Stimulated activated CD8-positive, alpha-beta memory T cell treated with anti-CD3 and anti-CD28 coated beads, Interleukin-2, amount 100 ng/mL, for 48 hours (primary cell): Measurements from ENCODE around the gene FAM13A.
"Not testable (repeated sequence)": the region's sequence is repeated elsewhere in the genome, so short reads cannot be mapped to it uniquely, and the experiment has no call there.

Experiments
- DNase-seq, 2 donors: peaks; one replicate each; pipeline ENCODE4 v3.0.0-alpha.2; 2020; ENCODE audit warnings: low read depth in 2 of 2

FAM13A gene

DNA sequence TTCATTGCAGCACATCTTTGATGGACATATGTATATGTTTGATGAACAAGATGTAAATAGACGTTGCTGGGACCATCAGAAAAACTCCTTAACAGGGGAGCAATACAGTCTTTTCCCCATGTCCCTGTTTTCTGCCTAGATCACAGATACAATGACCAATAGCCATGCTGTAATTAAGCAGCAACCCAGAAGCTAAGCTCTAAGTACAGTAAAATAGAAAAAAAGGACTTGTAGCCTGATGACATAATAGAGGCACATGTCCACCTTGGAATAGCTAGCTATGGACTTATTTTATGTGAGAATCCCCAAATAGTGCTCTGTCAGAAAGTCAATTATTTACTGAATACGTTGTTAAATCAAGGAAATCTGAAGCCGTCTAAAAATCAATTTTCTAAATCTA, 14.9 kb downstream of the FAM13A start:
- no peak for DNase-seq

DNA sequence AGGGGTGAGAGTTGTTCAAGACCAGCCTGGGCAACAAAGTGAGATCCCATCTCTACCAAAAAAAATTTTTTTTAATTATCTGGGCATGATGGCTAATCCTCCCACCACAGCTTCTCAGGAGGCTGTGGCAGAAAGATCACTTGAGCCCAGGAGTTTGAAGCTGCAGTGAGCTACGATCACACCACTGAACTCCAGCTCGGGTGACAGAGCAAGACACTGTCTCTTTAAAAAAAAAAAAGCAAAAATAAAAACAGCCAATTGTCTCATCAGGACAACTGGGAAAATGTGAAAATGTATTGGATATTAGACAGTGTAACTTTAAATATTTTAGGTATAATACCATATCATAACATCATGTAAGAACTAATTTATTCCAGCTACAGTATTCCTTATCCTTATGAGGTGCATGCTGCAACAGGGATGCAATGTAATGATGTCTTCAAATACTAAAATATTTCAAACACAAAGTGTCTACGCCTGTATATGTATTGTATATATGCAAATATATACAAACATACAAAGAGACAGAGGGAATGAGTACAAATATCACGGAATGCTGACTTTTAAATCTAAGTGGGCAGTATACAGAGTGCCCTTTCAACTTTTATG, 17.2 kb downstream of the FAM13A start:
- DNase-seq, result no peak

DNA sequence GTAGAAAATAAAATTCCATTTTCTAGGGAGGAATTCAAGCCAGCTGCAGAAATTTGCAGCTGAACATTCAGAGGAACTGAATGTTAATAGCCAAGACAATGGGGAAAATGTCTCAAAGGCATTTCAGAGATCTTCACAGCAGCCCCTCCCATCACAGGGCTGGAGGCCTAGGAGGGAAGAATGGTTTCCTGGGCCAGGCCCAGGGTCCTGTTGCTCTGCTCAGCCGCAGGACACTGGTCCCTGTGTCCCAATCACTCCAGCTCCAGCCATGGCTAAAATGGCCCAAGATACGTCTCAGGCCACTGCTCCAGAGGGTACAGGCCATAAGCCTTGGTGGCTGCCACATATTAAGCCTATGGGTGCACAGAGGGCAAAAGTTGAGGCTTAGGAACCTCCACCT, 20.4 kb downstream of the FAM13A start:
- DNase-seq, result no peak

DNA sequence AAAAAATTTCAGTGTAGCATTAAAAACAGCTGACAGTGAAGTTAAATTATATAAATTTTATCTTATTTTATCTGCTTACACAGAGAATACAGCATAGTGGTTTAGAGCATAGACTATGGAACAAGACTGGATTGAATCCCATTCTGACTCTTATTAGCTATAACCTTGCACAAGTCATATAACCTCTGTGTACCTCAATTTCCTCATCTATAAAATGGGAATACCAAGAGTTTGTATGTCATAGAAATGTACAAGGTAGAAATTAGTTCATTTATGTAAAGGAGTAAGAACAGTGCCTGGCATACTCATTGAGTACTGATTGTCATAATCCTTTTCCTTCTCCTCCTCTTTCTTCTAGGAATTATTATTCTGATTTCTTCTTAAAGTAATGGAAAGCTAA, 25.7 kb downstream of the FAM13A start:
- DNase-seq, result no peak

DNA sequence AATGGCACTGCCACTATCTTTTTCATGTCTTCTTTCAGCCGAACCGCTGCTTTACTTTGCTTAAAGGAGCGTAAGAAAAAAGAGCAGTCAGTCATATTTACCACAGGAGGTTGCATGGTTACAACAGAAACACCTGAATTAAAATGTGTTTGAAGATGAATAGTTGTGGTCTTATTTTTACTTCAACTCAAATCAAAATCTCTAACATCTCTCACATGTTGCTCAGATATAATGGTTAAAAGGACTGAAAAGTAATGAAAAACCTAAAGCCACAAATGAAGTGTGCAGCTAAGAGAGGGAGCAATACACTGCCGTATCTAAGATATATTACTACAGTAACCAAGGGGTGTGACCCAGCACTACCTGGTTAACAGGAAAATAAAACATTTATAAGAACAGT, 27.4 kb downstream of the FAM13A start:
- no peak for DNase-seq

DNA sequence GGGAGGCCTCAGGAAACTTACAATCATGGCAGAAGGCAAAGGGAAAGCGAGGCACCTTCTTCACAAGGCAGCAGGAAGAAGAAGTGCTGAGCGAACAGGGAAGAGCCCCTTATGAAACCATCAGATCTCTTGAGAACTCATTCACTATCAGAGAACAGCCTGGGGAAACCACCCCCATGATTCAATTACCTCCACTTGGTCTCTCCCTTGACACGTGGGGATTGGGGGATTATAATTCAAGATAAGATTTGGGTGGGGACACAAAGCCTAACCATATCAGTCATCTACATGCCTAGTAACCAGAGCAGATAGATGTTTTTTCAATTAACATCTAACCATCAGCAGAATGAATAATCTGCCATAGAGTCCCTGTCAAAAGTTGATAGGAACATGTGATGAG, 30.4 kb downstream of the FAM13A start:
- no peak for DNase-seq

DNA sequence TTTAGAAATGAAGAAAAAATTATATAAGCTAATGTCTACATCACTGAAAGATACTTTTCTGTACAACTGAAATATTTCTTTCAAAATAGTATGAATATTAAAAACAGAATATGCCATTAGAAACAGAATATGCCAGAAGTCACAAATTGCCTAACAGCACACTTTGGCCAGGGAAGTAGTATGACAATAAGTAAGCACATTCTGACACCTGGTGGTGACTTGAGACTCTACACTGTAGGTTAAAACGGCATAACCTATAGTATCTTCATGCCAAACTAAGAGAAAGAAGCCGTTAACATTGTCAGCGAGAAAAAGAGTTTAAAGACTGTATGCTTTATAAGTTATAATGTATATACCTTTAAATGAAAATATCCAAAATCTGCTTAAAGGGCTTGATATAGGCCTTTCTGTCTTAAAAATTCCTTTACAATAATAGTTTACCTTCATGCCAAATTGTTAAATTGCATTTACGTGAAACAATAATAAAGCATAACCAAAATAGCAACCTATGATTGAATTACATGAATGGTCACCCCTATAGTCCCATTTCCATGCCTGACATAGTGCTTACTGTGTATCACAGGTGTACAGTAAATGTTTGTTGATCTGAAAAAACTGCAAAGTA, 32.8 kb downstream of the FAM13A start:
- DNase-seq, result no peak

DNA sequence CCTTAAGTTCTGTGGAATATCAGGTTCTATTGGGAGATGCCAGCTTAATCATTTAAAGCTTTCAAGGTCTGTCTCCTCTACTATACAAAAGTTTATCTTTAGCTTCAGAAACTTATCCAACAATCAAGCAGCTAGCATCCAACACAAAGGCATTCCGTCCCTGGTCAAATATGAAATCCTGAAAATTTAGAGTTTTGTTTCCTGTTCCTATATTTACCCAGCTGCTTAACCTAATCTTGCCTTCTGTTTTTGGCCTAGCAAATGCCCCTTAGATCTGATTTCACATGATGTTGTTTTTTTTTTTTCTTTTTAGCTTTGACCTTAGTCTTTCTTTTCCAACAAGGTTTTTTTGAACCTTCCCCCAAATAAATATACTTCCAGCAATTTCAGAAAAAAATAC, 33.8 kb downstream of the FAM13A start:
- no peak for DNase-seq

DNA sequence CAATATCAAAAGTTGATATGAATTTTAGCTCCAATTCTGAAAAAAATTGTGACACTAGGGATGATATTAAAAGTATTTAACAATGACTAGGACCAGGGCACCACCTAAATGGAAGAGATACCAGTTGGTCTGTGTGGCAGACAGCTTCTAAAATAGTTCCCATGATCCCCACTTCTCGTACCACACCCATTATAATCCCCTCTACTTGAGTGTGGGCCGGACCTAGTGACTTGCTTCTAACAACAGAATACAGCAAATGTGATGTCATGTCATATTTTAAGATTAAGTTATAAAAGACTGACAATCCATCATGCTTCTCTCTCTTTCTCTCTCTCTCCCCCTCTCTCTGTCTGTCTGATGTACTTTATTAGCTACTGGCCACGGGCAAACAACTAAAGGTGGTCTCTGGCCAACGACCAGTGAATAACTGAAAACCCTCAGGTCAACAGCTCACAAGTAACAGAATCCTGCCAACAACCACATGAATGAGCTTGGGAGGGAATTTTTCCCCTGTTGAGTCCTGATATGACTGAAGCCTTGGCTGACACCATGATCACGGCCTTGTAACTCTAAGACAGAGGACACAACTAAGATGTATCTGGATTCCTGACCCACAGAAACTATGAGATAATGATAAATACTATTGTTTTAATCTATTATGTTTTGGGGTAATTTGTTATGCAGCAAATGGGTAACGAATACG, 34.4 kb downstream of the FAM13A start:
- DNase-seq, result no peak

DNA sequence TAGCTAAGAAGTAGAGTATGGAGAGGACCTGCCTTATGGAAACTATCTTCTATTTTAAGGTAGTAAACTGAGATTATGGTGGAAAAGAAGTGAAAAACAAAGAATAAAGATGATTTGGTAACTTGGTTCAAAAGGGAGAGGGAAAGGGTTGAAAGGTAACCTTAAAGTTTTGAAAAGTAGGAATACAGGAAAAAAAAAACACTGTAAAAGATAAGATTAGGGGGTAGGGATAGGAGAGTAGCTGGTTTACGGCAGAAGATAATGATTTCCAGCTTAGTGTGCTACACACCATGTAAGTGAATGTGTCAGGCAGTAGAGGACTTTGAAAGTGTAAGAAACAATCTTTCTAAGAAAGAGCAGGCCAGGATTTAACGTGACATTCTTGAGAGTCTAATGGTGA, 35.3 kb downstream of the FAM13A start:
- DNase-seq, result no peak

DNA sequence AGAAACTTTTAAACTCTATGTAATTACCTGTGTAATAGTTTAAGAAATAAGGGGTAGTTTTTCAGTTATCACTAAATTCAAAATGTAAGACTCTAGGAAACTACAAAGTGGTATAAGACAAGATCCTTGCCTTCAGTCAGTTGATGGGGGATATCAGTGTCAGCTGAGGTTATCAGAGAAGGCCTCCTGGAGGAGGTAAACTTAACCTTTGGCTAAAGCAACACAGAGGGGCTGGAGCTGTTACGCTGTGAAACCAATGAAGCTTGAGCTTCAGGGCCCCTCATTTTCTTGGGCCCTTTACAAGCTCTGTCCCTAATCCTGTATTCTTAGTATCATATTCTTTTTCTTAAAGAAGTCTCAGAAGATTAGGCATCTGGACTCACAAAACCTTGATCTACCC, 35.9 kb downstream of the FAM13A start:
- no peak for DNase-seq

DNA sequence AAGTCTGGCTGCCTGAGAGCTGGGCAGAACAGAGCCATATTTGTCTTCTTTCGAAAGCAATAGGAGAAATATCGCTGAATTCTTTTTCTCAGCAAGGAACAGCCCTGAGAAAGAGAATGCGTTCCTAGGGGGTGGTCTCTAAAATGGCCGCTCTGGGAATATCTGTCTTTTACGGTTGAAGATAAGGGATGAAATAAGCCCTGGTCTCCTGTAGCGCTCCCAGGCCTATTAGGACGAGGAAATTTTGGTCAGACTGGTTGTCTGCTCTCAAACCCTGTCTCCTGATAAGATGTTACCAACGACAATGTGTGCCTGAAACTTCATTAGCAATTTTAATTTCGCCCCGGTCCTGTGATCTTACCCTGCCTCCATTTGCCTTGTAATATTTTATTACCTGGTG, 42.1 kb downstream of the FAM13A start:
- DNase-seq, result not testable (repeated sequence)

DNA sequence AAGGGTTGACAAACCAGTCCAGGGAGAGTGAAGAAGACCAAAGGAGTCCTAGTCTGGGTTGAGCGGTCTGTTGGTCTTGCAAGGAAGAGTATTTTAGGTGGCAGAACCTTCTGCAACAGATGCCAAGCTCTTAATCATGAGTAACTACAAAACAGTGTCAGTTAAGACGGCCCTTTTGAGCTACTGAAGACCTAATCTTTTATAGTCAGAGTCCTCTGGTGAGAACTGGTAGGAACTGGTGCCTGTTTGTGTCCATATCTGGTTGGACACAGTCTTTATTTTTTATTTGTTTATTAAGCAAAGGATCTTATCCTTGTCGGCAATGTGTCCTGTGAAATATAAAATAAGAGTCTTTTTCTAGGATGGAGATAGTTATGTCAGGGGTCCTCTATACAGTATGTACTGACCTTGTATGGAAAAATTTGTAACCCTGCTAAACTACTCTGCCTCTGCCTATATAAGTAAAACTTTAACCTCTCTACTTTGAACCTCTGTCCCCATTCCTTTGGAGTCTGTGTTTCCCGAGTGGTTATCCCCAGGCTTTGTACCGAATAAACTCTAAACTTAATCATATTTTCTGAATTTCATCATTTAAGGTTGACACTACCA, 47.1 kb downstream of the FAM13A start:
- no peak for DNase-seq

DNA sequence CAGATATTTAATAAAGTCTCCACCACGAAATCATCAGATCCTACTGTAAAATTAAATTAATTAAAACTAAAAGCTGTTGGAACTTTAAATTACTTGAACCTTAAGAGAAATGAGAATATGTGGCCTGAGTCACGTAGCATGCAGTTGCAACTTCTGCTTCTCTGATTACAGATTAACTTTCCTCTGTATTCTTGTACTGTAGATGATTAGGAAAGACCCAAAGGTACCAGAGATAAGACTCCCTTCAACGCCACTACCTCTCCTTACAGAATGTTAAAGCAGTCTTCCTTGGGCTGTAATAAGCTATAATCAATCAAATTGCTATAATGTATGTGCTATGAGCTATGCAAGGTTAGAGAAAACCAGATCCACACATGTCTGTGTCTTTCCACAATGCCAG, 47.9 kb downstream of the FAM13A start:
- no peak for DNase-seq

DNA sequence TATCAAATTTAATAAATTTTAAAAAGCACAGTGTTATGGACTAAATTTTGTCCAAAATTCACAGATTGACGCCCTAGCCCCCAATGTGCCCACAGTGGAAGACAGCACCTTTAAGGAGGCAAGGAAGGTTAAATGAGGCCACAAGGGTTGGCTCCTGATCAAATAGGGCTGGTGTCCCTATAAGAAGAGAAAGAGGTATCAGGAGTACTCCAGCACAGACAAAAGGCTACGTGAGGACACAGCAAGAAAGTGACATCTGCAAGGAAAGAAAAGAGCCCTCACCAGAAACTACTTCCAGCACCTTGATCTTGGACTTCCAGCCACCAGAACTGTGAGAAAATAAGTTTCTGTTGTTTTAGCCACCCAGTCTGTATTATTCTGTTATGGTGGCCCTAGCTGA, 48.8 kb downstream of the FAM13A start:
- no peak for DNase-seq

DNA sequence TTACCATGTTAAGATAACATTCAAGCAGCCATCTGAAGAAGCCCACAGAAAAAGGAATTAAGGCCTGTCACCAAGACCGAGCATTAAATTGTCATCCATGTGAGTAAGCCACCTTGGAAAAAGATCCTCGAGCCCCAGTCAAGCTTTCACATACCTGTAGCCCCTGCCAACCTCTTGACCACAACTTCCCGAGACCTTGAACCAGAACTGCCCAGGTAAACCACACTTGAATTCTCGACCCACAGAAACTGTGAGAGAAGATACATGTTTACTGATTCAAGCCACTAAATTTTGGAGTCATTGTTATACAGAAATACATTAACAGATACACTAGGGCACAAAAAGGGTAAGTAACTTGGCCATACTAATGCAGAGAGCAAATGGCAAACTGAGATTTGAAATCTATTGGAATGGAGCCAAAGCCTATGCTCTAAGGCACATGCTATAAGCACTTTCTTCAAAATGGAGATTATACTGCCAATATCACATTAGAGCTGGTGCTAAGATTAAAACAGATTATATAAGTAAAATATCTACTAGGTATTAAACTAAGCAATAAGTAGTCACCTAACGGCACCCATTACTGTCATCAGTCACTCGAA, 49.5 kb downstream of the FAM13A start:
- no peak for DNase-seq

DNA sequence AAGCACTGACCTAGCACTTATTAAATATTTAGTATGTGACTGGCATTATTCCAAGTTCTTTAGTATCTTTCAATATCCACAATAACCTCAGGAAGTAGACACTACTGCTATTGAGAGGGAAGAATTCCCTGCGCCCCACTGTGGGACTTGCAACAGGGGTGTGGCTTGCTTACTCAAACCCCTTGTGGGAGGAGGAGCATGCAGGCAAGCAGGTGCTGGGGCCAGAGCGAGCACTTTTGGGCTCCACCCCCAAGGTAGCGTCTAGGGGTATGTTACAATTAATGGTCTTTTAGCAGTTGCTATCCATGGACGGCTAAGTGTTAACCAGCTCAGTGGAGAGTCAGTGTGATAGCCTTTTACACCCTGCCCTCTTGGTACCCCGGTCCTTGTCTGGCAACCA, 50.7 kb downstream of the FAM13A start:
- no peak for DNase-seq

DNA sequence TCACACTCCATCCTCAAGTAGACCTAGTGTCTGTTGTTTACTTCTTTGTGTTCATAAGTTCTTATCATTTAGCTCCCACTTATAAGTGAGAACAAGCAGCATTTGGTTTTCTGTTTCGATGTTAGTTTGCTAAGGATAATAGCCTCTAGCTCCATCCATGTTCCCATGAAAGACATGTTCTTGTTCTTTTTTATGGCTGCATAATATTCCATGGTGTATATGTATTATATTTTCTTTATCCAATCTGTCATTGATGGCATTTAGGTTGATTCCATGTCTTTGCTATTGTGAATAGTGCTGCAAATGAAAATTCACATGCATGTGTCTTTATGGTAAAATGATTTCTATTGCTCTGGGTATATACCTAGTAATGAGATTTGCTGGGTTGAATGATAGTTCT, 51.9 kb downstream of the FAM13A start:
- DNase-seq, result not testable (repeated sequence)

DNA sequence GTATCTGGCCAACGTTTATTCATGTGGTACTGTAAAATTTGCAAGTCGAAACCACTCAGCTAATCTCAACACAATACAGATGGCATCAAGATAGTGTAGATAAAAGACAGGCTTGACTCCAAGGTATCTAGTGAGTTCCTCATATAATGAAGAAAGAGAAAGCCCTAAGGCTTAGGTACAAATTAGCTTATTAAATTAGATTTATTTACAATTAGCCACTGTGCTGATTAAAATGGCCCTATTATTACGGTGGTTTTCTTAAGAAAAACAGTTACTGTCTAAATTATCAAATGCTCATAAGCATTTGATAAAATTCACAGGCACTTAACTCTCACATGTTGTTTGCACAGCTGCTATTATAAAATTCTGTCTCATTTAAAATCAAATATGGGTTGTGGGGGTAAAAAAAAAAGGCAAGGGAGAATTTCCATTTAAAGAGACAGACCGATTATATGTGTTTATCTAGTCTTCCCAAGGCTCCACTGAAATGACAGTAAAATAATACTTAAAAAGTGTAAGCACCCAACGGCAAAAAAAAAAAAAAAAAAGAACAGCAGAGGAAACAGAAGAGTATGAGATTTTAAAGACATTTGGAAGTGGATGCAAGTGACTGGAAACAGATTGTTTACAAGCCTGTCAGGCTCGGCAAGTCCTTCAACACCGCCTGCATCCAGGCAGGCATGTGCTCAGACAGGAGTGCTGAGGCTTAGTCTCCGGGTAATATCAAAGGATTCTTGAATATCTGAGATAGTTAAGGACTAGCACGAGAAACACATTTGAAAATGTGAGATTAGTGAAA, 55.1 kb downstream of the FAM13A start:
- DNase-seq, result no peak

DNA sequence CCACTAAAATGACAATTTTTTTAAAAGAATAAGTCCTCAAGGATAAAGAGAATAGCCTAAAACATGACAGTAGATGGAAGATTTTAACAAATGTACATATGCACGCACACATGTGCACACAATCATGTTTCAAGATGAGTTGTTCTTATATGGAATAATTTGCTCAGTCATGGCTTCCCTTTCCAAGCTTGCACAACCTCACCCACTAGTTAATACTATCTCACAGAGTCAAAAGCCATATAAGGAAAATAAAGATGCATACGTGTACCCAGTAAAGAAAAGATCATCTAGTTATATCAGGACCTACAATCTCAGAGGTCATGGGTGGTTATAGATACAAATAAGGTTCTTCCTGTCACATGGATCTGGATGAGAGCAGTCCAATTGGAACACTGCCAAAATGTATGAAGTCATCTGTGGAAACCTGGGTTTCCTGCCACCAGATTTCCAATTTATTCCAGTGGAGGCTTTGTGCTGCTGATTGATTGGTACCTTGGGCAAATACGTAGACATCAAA, 56.1 kb downstream of the FAM13A start:
- no peak for DNase-seq

DNA sequence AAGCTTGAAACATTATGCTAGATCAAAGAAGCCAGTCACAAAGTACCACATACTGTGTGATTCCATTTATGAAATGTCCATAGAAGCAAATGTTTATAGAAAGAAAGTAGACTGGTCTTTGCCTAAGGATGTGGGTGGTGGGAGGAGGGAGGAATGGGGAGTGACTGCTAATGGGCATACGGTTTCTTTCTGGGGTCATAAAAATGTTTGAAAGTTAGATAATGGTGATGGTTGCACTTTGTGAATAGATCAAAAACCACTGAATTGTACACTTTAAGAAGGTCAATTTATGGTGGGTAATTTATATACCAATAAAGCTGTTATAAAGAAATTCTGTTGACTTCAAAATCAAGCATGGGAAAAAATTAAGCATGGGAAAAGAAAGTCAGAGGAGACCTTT, 56.6 kb downstream of the FAM13A start:
- DNase-seq, result no peak
